CD4-positive, alpha-beta memory T cell (primary cell): ENCODE results near the gene PIEZO1. TPM values are rescaled to one million over a fixed set of nuclear protein-coding genes. Genes with fewer than 3 reads are reported as not detected.

Experiments
- CTCF ChIA-PET: fragments of 350-600 bp; sonication (Branson Sonifier 250); formaldehyde crosslinking; loops from one replicate; lab custom pipeline; 2021; ENCODE audit warnings: inconsistent platforms; ENCODE audit not compliant: partially characterized antibody; lab: Charles Lee
- POLR2A ChIA-PET: fragments of 350-600 bp; sonication (Branson Sonifier 250); formaldehyde crosslinking; loops from one replicate; lab custom pipeline; 2021; ENCODE audit not compliant: partially characterized antibody; lab: Charles Lee
- DNase-seq, 5 donors: peaks; one replicate each; pipeline versions ENCODE4 v3.0.0 to v3.0.0-alpha.2; 2020 to 2022; ENCODE audit warnings: mixed read lengths in 1 of 5
- H3K27ac ChIP-seq: one replicate; pipeline ENCODE4 v1.7.0; 2013; ENCODE audit warnings: low read depth, low read length
- H3K27me3 ChIP-seq: 2 replicates; pipeline ENCODE4 v1.7.0; 2013; ENCODE audit warnings: mild to moderate bottlenecking, low read length, moderate library complexity; ENCODE audit not compliant: insufficient read depth
- H3K36me3 ChIP-seq: 2 replicates; pipeline ENCODE4 v1.7.0; 2013; ENCODE audit warnings: mild to moderate bottlenecking, low read length, moderate library complexity; ENCODE audit not compliant: insufficient read depth
- H3K4me1 ChIP-seq: 2 replicates; pipeline ENCODE4 v1.7.0; 2013; ENCODE audit warnings: mild to moderate bottlenecking, low read length, moderate library complexity; ENCODE audit not compliant: insufficient read depth
- H3K4me3 ChIP-seq, 2 donors: one replicate each; pipeline ENCODE4 v1.7.0; 2013; ENCODE audit warnings: low read length in 2 of 2, mild to moderate bottlenecking in 1 of 2
- H3K9me3 ChIP-seq, 2 donors: one replicate each; pipeline ENCODE4 v1.7.0; 2013; ENCODE audit warnings: low read length in 2 of 2, control low read depth in 1 of 2; ENCODE audit not compliant: control insufficient read depth in 1 of 2
- H3K27ac Mint-ChIP-seq, 7 donors: one replicate each; pipeline ENCODE4 v1.8.0; 2020 to 2021; ENCODE audit warnings: mixed read lengths in 7 of 7, mild to moderate bottlenecking in 6 of 7, inconsistent platforms in 3 of 7, moderate library complexity in 3 of 7
- H3K27me3 Mint-ChIP-seq, 2 donors: one replicate each; pipeline ENCODE4 v1.8.0; 2020 to 2021; ENCODE audit warnings: mixed read lengths in 2 of 2
- H3K36me3 Mint-ChIP-seq, 2 donors: one replicate each; pipeline ENCODE4 v1.8.0; 2020 to 2021; ENCODE audit warnings: mixed read lengths in 2 of 2, inconsistent platforms in 1 of 2, mild to moderate bottlenecking in 1 of 2
- H3K4me1 Mint-ChIP-seq, 4 donors: one replicate each; pipeline ENCODE4 v1.8.0; 2020 to 2021; ENCODE audit warnings: mixed read lengths in 4 of 4, mild to moderate bottlenecking in 1 of 4
- H3K4me3 Mint-ChIP-seq, 8 donors: one replicate each; pipeline ENCODE4 v1.8.0; 2020 to 2021; ENCODE audit warnings: mixed read lengths in 8 of 8, mild to moderate bottlenecking in 7 of 8, moderate library complexity in 6 of 8, inconsistent platforms in 3 of 8
- H3K9me3 Mint-ChIP-seq, 8 donors: one replicate each; pipeline ENCODE4 v1.8.0; 2020 to 2021; ENCODE audit warnings: mixed read lengths in 8 of 8, mild to moderate bottlenecking in 5 of 8, inconsistent platforms in 3 of 8, moderate library complexity in 1 of 8
- intact Hi-C: fragments of 100-400 bp; cut with micrococcal nuclease; formaldehyde crosslinking; loops from one replicate; pipeline ENCODE4 v1.15.1; 2023
- polyA plus RNA-seq, 2 donors: library from polyadenylated mRNA; unstranded; fragments of 300-500 nt; fragmentation: Illumina TruSeq; gene quantifications; one replicate each; pipeline ENCODE4 v1.2.3, GENCODE V29; 2021
- total RNA-seq, 2 experiments: library from RNA; stranded (reverse); gene quantifications; one replicate each; pipeline ENCODE4 v1.2.3, GENCODE V29; 2021

PIEZO1 gene
- total and polyA plus RNA-seq, 4 experiments from 2014 or later: 12.0 to 302 (median 171) TPM

GRCh38 chr16:88761830-88762229 is 23.2 kb downstream of the PIEZO1 start:
- Mint-ChIP-seq H3K9me3 (no peaks in the 10 kb centered on the region), H3K4me1 (peaks cover 22 to 68% (median 34%) of the 10 kb centered on the region in 4 donors), H3K27ac (no peak overlapping the region), H3K4me3 (no peak overlapping the region), H3K36me3 (peaks cover 0 to 23% of the 10 kb centered on the region in 2 donors), H3K27me3 (no peaks in the 10 kb centered on the region)
- CTCF ChIA-PET: interaction anchor here (1.6 to 3.3 kb wide), 2 partner anchors 17 to 19 kb away, joined by 5 to 10 read pairs; no protein-coding TSS in a partner anchor
- peaks cover 79% of the 10 kb centered on the region for H3K4me1 ChIP-seq
- intact Hi-C loops: no loop called here
- H3K27me3 ChIP-seq: no peaks in the 10 kb centered on the region
- POLR2A ChIA-PET: interaction anchor here (1.1 to 2.7 kb wide), 2 partner anchors 20 to 95 kb away, joined by 3 to 18 read pairs; partner anchors contain the start of genes GALNS and TRAPPC2L
- peak overlapping the region; percentile 3 for H3K27ac ChIP-seq
- H3K36me3 ChIP-seq: no peaks in the 10 kb centered on the region
- no peak overlapping the region for H3K4me3 ChIP-seq
- H3K9me3 ChIP-seq: no peaks in the 10 kb centered on the region
- peak in 1 of 5 donors; percentile 33 for DNase-seq

DNA sequence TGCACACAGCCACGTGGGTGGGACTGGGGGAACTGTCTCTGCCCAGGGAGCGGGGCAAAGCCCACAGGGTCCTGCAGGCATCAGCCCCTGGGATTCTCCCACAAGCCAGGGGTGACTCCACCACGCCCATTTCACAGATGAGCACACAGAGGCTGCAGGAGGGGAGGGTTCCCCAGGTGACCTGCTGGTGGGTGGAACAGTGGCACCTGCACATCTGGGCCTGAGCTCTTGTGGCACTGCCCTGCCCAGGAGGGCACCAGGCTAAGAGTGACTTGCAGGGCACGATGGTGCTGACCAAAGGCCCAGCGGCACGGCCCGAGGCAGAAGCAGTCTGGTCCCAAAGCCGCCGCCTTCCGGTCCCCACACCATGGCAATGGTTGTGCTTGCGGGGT is 23.9 kb downstream of the PIEZO1 start:
- Histone ChIP-seq H3K27me3 (no peaks in the 10 kb centered on the region), H3K27ac (no peak overlapping the region), H3K36me3 (no peaks in the 10 kb centered on the region), H3K4me1 (peaks cover 72% of the 10 kb centered on the region), H3K4me3 (no peak overlapping the region), H3K9me3 (no peaks in the 10 kb centered on the region)
- peaks cover 21 to 63% (median 31%) of the 10 kb centered on the region in 4 donors for H3K4me1 Mint-ChIP-seq
- H3K9me3 Mint-ChIP-seq: no peaks in the 10 kb centered on the region
- ChIA-PET POLR2A (interaction anchor here (0.7 to 4.8 kb wide), 4 partner anchors 8 to 20 kb away, joined by 3 to 52 read pairs (median 12); no protein-coding TSS in a partner anchor), CTCF (interaction anchor here (3.2 to 5.4 kb wide), 2 partner anchors 16 to 24 kb away, joined by 24 to 40 read pairs; no protein-coding TSS in a partner anchor)
- H3K27ac Mint-ChIP-seq: peak overlapping the region in 2 of 7 donors; percentile 41 to 78
- no peak overlapping the region for H3K4me3 Mint-ChIP-seq
- DNase-seq: no peak
- peaks cover 0 to 22% of the 10 kb centered on the region in 2 donors for H3K36me3 Mint-ChIP-seq
- intact Hi-C loops: no loop called here
- no peaks in the 10 kb centered on the region for H3K27me3 Mint-ChIP-seq

- Mint-ChIP-seq H3K27me3 (no peaks in the 10 kb centered on the region), H3K27ac (peak overlapping the region in 5 of 7 donors; percentile 50 to 86 (median 72)), H3K36me3 (peaks cover 0 to 19% of the 10 kb centered on the region in 2 donors), H3K4me3 (peak overlapping the region in 2 of 8 donors; percentile 6 to 7), H3K4me1 (peaks cover 19 to 58% (median 29%) of the 10 kb centered on the region in 4 donors), H3K9me3 (no peaks in the 10 kb centered on the region)
- CTCF ChIA-PET: interaction anchor here (1.6 to 5.4 kb wide), 4 partner anchors 15 to 97 kb away, joined by 5 to 40 read pairs (median 18); no protein-coding TSS in a partner anchor
- POLR2A ChIA-PET: interaction anchor here (0.7 to 4.8 kb wide), 5 partner anchors 9 to 20 kb away, joined by 3 to 52 read pairs (median 7); no protein-coding TSS in a partner anchor
- Histone ChIP-seq H3K36me3 (no peaks in the 10 kb centered on the region), H3K27ac (no peak overlapping the region), H3K4me1 (peaks cover 71% of the 10 kb centered on the region), H3K9me3 (no peaks in the 10 kb centered on the region), H3K27me3 (no peaks in the 10 kb centered on the region), H3K4me3 (no peak overlapping the region)
- intact Hi-C loops: no loop called here
- DNase-seq: peak in 1 of 5 donors; percentile 19
These were observed 24.4 kb downstream of the PIEZO1 start for GRCh38 chr16:88760424-88761142.

DNA sequence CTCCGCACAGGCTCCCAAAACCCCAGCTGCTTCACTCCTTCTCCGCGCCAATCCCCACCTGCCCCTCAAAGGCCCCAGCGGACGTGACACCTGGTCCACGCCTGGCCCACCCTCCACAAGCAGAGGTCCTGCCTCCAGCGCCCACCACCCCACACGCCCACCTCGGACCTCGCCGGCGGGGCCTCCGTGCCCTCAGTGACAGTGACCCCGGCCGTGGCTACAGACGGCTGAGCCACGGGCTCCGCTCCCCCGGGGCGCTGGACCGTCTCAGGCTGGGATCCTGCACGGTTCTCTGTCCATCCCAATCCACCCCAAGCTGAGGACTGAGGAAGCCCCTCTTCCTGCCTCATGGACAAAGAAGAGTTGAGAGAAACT is 25.1 kb downstream of the PIEZO1 start:
- POLR2A ChIA-PET: interaction anchor here (1.6 to 4.8 kb wide), 4 partner anchors 11 to 21 kb away, joined by 5 to 52 read pairs (median 13); no protein-coding TSS in a partner anchor
- peak overlapping the region in 3 of 8 donors; percentile 6 to 21 (median 7) for H3K4me3 Mint-ChIP-seq
- no peaks in the 10 kb centered on the region for H3K27me3 Mint-ChIP-seq
- Histone ChIP-seq H3K4me3 (no peak overlapping the region), H3K27me3 (no peaks in the 10 kb centered on the region), H3K4me1 (peaks cover 73% of the 10 kb centered on the region), H3K27ac (peak overlapping the region; percentile 32), H3K9me3 (no peaks in the 10 kb centered on the region), H3K36me3 (no peaks in the 10 kb centered on the region)
- no peaks in the 10 kb centered on the region for H3K9me3 Mint-ChIP-seq
- peaks cover 0 to 20% of the 10 kb centered on the region in 2 donors for H3K36me3 Mint-ChIP-seq
- CTCF ChIA-PET: interaction anchor here (1.6 to 5.4 kb wide), 5 partner anchors 14 to 98 kb away, joined by 5 to 40 read pairs (median 13); partner anchors contain the start of gene PIEZO1
- H3K4me1 Mint-ChIP-seq: peaks cover 22 to 59% (median 32%) of the 10 kb centered on the region in 4 donors
- peak overlapping the region in 5 of 7 donors; percentile 50 to 90 (median 72) for H3K27ac Mint-ChIP-seq
- peak in 1 of 5 donors; percentile 22 for DNase-seq
- intact Hi-C loops: loop anchor here (1.0 to 2.0 kb wide), 2 partner anchors 15 to 23 kb away; no protein-coding TSS in a partner anchor

DNA sequence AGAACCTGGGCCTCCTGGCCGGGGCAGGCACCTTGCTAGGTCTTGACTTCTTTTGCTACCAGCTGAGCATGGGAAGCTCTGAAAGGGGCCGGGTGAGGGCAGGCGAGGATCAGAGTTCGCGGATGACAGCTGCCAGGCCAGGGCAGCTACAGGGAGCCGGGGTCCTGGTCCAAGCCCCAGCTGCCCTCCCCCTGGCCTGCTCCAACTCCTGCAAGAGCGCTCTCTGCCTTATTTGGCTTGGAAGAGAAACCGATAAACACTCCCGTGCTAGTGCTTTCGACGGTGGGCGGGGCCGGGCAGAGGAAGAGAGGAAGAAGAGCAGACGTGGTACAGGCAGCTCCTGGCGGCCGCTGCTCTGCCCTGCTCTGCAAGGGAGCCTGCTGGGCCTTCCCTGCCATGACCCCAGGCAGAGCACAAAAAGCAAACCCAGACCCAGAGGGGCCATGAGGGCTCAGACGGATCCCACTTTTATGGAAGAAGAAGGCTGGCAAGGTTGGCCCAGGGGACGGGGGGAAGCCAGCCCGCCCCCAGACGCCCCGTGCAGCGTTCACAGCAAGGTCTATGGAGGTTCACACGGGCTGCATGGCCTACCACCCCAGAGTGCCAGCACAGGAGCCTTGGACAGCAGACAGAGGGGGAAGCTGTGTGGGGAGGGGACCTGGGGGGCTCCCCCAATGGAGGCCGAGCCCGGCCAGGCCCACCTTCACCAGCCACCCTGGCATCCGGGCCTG is 25.6 kb downstream of the PIEZO1 start:
- peak overlapping the region; percentile 32 for H3K27ac ChIP-seq
- Mint-ChIP-seq H3K36me3 (peaks cover 0 to 20% of the 10 kb centered on the region in 2 donors), H3K4me3 (peak overlapping the region; percentile 69 to 89 (median 81)), H3K4me1 (peaks cover 22 to 55% (median 32%) of the 10 kb centered on the region in 4 donors), H3K27ac (peak overlapping the region; percentile 82 to 95 (median 90)), H3K9me3 (no peaks in the 10 kb centered on the region), H3K27me3 (no peaks in the 10 kb centered on the region)
- no peak overlapping the region for H3K4me3 ChIP-seq
- H3K4me1 ChIP-seq: peaks cover 73% of the 10 kb centered on the region
- CTCF ChIA-PET: interaction anchor here (1.2 to 5.4 kb wide), 7 partner anchors 14 to 99 kb away, joined by 4 to 40 read pairs (median 11); partner anchors contain the start of gene PIEZO1
- H3K9me3 ChIP-seq: no peaks in the 10 kb centered on the region
- intact Hi-C loops: loop anchor here (1.0 to 2.0 kb wide), 2 partner anchors 14 to 23 kb away; no protein-coding TSS in a partner anchor
- POLR2A ChIA-PET: interaction anchor here (1.1 to 4.8 kb wide), 7 partner anchors 10 to 43 kb away, joined by 3 to 52 read pairs (median 7); no protein-coding TSS in a partner anchor
- H3K36me3 ChIP-seq: no peaks in the 10 kb centered on the region
- no peaks in the 10 kb centered on the region for H3K27me3 ChIP-seq
- DNase-seq: peak; percentile 61 to 77 (median 67)

DNA sequence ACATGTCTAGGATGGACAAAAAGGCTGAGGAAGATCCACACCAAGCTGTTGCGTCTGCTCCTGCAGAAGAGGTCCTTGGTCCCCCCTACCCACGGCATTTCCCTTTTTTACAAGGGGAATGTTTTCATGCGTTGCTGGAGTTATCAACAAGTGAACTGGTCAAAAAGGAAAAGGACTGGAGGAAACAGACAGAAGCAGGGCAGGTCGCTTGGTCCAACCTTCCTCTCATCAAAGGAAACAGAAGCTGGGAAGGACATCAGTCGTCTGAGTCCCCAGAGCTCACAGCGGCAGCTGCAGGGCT is 26.1 kb downstream of the PIEZO1 start:
- H3K4me1 ChIP-seq: peaks cover 72% of the 10 kb centered on the region
- H3K36me3 Mint-ChIP-seq: peaks cover 0 to 17% of the 10 kb centered on the region in 2 donors
- H3K9me3 ChIP-seq: no peaks in the 10 kb centered on the region
- ChIA-PET CTCF (interaction anchor here (1.2 to 5.4 kb wide), 7 partner anchors 13 to 99 kb away, joined by 4 to 40 read pairs (median 11); partner anchors contain the start of gene PIEZO1), POLR2A (interaction anchor here (1.1 to 4.8 kb wide), 6 partner anchors 12 to 44 kb away, joined by 3 to 52 read pairs (median 8); no protein-coding TSS in a partner anchor)
- H3K9me3 Mint-ChIP-seq: no peaks in the 10 kb centered on the region
- H3K27ac Mint-ChIP-seq: peak overlapping the region; percentile 79 to 95 (median 90)
- H3K27ac ChIP-seq: peak overlapping the region; percentile 32
- peaks cover 22 to 55% (median 30%) of the 10 kb centered on the region in 4 donors for H3K4me1 Mint-ChIP-seq
- H3K27me3 Mint-ChIP-seq: no peaks in the 10 kb centered on the region
- DNase-seq: peak in 1 of 5 donors; percentile 38
- intact Hi-C loops: loop anchor here (1.0 to 2.0 kb wide), 2 partner anchors 14 to 24 kb away; no protein-coding TSS in a partner anchor
- no peak overlapping the region for H3K4me3 ChIP-seq
- peak overlapping the region in 7 of 8 donors; percentile 51 to 89 (median 82) for H3K4me3 Mint-ChIP-seq
- no peaks in the 10 kb centered on the region for H3K36me3 ChIP-seq
- no peaks in the 10 kb centered on the region for H3K27me3 ChIP-seq
